HepG2 (cell line): ENCODE measurements around the gene ABCE1. TPM values are rescaled to one million over a fixed set of nuclear protein-coding genes. Genes with fewer than 3 reads are reported as not detected.

Experiments used
- ATAC-seq: fragments of 200-7000 bp; cut with Tn5 transposase; 3 replicates; pipeline ENCODE4 v1.9.1; 2020; ENCODE audit warnings: mild to moderate bottlenecking, moderate library complexity
- BruUV-seq: library from RNA; stranded (reverse); fragments of 400-500 nt; replicated peaks from 2 replicates; lab custom pipeline; 2021; lab: Mats Ljungman, UMichigan
- CTCF ChIA-PET: fragments of 300-600 bp; formaldehyde crosslinking; extraction: SDS; loops from one replicate; lab custom pipeline; 2021; ENCODE audit warnings: low total read pairs, inconsistent platforms, low intra/inter-chr PET ratio; lab: Yijun Ruan, JAX
- POLR2A ChIA-PET: fragments of 350-600 bp; sonication (Branson Sonifier 250); formaldehyde crosslinking; loops from one replicate; lab custom pipeline; 2020; ENCODE audit warnings: antibody characterized with exemption, inconsistent platforms; lab: Yijun Ruan, JAX
- DNase-seq: peaks from one replicate; pipeline ENCODE4 v3.0.0-alpha.2; 2015; ENCODE audit warnings: low spot score
- FAIRE-seq: peaks from 3 replicates; lab custom pipeline; 2011; peaks lifted over from hg19 to GRCh38; lab: Jason Lieb, UNC
- H2AFZ ChIP-seq: one replicate; pipeline ENCODE4 v1.6.1; 2011; ENCODE audit warnings: low read length, inconsistent platforms
- H3K27ac ChIP-seq: fragments of 300-600 bp; 3 replicates; pipeline ENCODE4 v1.8.0; 2011; ENCODE audit warnings: mixed run types, mild to moderate bottlenecking, mixed read lengths, low read length, inconsistent platforms; ENCODE audit not compliant: insufficient read depth; ENCODE audit errors: extremely low read length
- H3K27me3 ChIP-seq, 2 experiments: fragments of 200-600 bp in 1 of 2; 2 replicates in 1 of 2; 3 replicates in 1 of 2; pipeline versions ENCODE4 v1.6.0 to v1.8.0; 2011; ENCODE audit warnings: low read length in 2 of 2, mild to moderate bottlenecking in 2 of 2, moderate library complexity in 2 of 2, inconsistent platforms in 1 of 2; ENCODE audit not compliant: insufficient read depth in 2 of 2, control insufficient read depth in 1 of 2
- H3K36me3 ChIP-seq, 2 experiments: fragments of 200-600 bp in 1 of 2; replicated peaks in 1 of 2; 2 replicates in 1 of 2; 3 replicates in 1 of 2; pipeline versions ENCODE4 v1.5.1 to v1.8.0; 2011; ENCODE audit warnings: low read length in 2 of 2, inconsistent platforms in 1 of 2; ENCODE audit not compliant: insufficient read depth in 2 of 2, control insufficient read depth in 1 of 2
- H3K4me1 ChIP-seq: 2 replicates; pipeline ENCODE4 v1.5.1; 2012; ENCODE audit warnings: low read length, inconsistent platforms; ENCODE audit not compliant: insufficient read depth
- H3K4me2 ChIP-seq: 2 replicates; pipeline ENCODE4 v1.6.0; 2011; ENCODE audit warnings: low read depth, low read length, inconsistent platforms
- H3K4me3 ChIP-seq, 3 experiments: fragments of 200-600 bp in 1 of 3; sonication (generic), shearing (Covaris generic) in 1 of 3; replicated peaks in 1 of 3; 2 replicates each; pipeline ENCODE4 v1.5.1; 2011 to 2016; ENCODE audit warnings: low read length in 3 of 3, inconsistent platforms in 2 of 3, low read depth in 2 of 3, mild to moderate bottlenecking in 2 of 3, control low read depth in 1 of 3, mixed read lengths in 1 of 3; ENCODE audit not compliant: insufficient read depth in 1 of 3
- H3K79me2 ChIP-seq: one replicate; pipeline ENCODE4 v1.6.1; 2011; ENCODE audit warnings: low read length, inconsistent platforms; ENCODE audit not compliant: insufficient read depth
- H3K9ac ChIP-seq: 2 replicates; pipeline ENCODE4 v1.6.0; 2011; ENCODE audit warnings: mild to moderate bottlenecking, low read depth, low read length, inconsistent platforms; ENCODE audit not compliant: insufficient read depth
- H3K9me3 ChIP-seq: 2 replicates; pipeline ENCODE4 v1.5.1; 2012; ENCODE audit warnings: mild to moderate bottlenecking, low read length
- H4K20me1 ChIP-seq: 2 replicates; pipeline ENCODE4 v1.6.0; 2011; ENCODE audit warnings: inconsistent platforms, mild to moderate bottlenecking, low read length, moderate library complexity; ENCODE audit not compliant: insufficient read depth
- ASH2L ChIP-seq: fragments of 300-600, 200-600 bp; sonication (generic); IDR thresholded peaks from 2 replicates; pipeline ENCODE4 v1.7.0; 2017; ENCODE audit warnings: low read depth, mild to moderate bottlenecking, moderate library complexity, mixed read lengths, low read length; ENCODE audit not compliant: insufficient read length
- CENPT ChIP-seq: sonication (generic); formaldehyde crosslinking; IDR thresholded peaks from 2 replicates; pipeline ENCODE4 v1.8.0; 2022; ENCODE audit warnings: low read depth, mild to moderate bottlenecking, moderate library complexity, missing genetic modification reagents
- CREB1 ChIP-seq, 2 experiments: fragments of 450-650 bp in 1 of 2; IDR thresholded peaks; 2 replicates each; pipeline ENCODE4 v1.6.1; 2016 to 2017; ENCODE audit warnings: control low read depth in 1 of 2, mild to moderate bottlenecking in 1 of 2, missing compliant biosample characterization in 1 of 2, missing genetic modification characterization in 1 of 2
- GATAD2A ChIP-seq: IDR thresholded peaks from 2 replicates; pipeline ENCODE4 v1.6.1; 2016
- HBP1 ChIP-seq: IDR thresholded peaks from 2 replicates; pipeline ENCODE4 v1.6.1; 2016; ENCODE audit warnings: low read depth, control low read depth
- MAFF ChIP-seq: IDR thresholded peaks from 2 replicates; pipeline ENCODE4 v1.6.1; 2011; ENCODE audit warnings: low read depth, low read length, improper control_type of control experiment
- MAFK ChIP-seq, 2 experiments: IDR thresholded peaks in 1 of 2; conservative IDR thresholded peaks in 1 of 2; 2 replicates each; pipeline ENCODE4 v1.6.1; 2011; ENCODE audit warnings: improper control_type of control experiment in 2 of 2, low read length in 2 of 2
- PRDM10 ChIP-seq: sonication (generic); formaldehyde crosslinking; IDR thresholded peaks from 2 replicates; pipeline ENCODE4 v1.4.0; 2020; ENCODE audit warnings: low read depth, missing genetic modification reagents
- ZFP90 ChIP-seq: sonication (generic); formaldehyde crosslinking; IDR thresholded peaks from 2 replicates; pipeline ENCODE4 v1.8.0; 2022; ENCODE audit warnings: missing genetic modification reagents, mild to moderate bottlenecking, inconsistent platforms, borderline replicate concordance
- ZNF484 ChIP-seq: sonication (generic); formaldehyde crosslinking; IDR thresholded peaks from 2 replicates; pipeline ENCODE4 v1.5.1; 2020; ENCODE audit warnings: mild to moderate bottlenecking, low read depth, missing genetic modification reagents, borderline replicate concordance
- ZNF652 ChIP-seq: IDR thresholded peaks from 2 replicates; pipeline ENCODE4 v1.6.1; 2016; ENCODE audit warnings: low read depth, borderline replicate concordance
- ZNF703 ChIP-seq: sonication (generic); formaldehyde crosslinking; IDR thresholded peaks from 2 replicates; pipeline ENCODE4 v1.5.1; 2020; ENCODE audit warnings: missing genetic modification reagents, mild to moderate bottlenecking, moderate library complexity, borderline replicate concordance
- ZNF747 ChIP-seq: sonication (generic); formaldehyde crosslinking; IDR thresholded peaks from 2 replicates; pipeline ENCODE4 v1.8.1; 2023; ENCODE audit warnings: missing genetic modification reagents, mild to moderate bottlenecking, borderline replicate concordance
- WGBS: methylation state at CpG from one replicate; pipeline ENCODE4 v1.1.6; 2017; ENCODE audit warnings: low lambda C conversion rate; 5-methylcytosine and 5-hydroxymethylcytosine counted together
- in situ Hi-C: cut with HindIII; loops from 2 replicates; pipeline ENCODE4 v1.10.0; 2017; ENCODE audit warnings: low pct_unique_long_range_greater_than_20kb; ENCODE audit not compliant: extremely low pct_ligation_motif_present
- intact Hi-C: fragments of 100-400 bp; cut with micrococcal nuclease; formaldehyde crosslinking; loops from one replicate; pipeline ENCODE4 v1.10.0; 2022; ENCODE audit not compliant: unreplicated experiment
- polyA plus RNA-seq, 8 experiments: library from polyadenylated mRNA; depleted of rRNA in 3 of 8; stranded (reverse) in 7 of 8; unstranded in 1 of 8; fragments of >200 nt; fragmentation: Illumina TruSeq in 4 of 8; extraction: Trizol in 4 of 8; gene quantifications; 2 replicates each; pipeline versions ENCODE4 v1.2.1 to v1.2.3, GENCODE V29; 2011 to 2016; ENCODE audit warnings: low read depth in 4 of 8, missing spikeins in 1 of 8, mixed read lengths in 1 of 8; ENCODE audit not compliant: insufficient read depth in 1 of 8
- total RNA-seq, 5 experiments: library from RNA; depleted of rRNA; stranded (reverse); fragments of >200 nt; fragmentation: Illumina TruSeq; extraction: Trizol; gene quantifications; 2 replicates each; pipeline ENCODE4 v1.2.3, GENCODE V29; 2016; ENCODE audit warnings: low read depth in 1 of 5

ABCE1 gene
- total and polyA plus RNA-seq, 2 of the 13 experiments (the other 11 are each of a cell fraction or from before 2014, with no cell fraction given) = 50.8 to 139 TPM

GRCh38 chr4:145167887-145168286, 69.8 kb downstream of the ABCE1 start:
- H4K20me1 ChIP-seq = no peaks in the 10 kb centered on the region
- no peak for ATAC-seq
- TF ChIP-seq MAFK (conservative IDR thresholded peaks at IDR 0.05 in 1 of 2, IDR thresholded peaks at IDR 0.05 in 1 of 2; ENCODE audit: low read length in 2 of 2) (peak; percentile 88 to 97), MAFF (peak; percentile 92), ZNF747 (CRISPR knock-in tag) (no peak)
- no peak for FAIRE-seq
- peaks cover 12 to 52% of the 10 kb centered on the region in 2 experiments for H3K36me3 ChIP-seq
- H3K4me1 ChIP-seq = peaks cover 9% of the 10 kb centered on the region; the same call in 1 of the 2 replicates
- H3K9ac ChIP-seq = no peak overlapping the region
- in situ Hi-C loops (no loop called here), intact Hi-C loops (no loop called here)
- no peak overlapping the region for H3K4me3 ChIP-seq
- peaks cover 11% of the 10 kb centered on the region for H3K79me2 ChIP-seq
- ChIA-PET POLR2A (no interaction called here), CTCF (no interaction called here)
- H3K27me3 ChIP-seq = no peaks in the 10 kb centered on the region
- H3K9me3 ChIP-seq = no peaks in the 10 kb centered on the region
- no TSS peak for BruUV-seq
- WGBS = 96% methylated on average over 2 of the region's 2 CpGs
- H2AFZ ChIP-seq = no peak overlapping the region
- DNase-seq = no peak
- H3K27ac ChIP-seq = no peak overlapping the region
- no peak overlapping the region for H3K4me2 ChIP-seq

GRCh38 chr4:145168581-145169187, 70.6 kb downstream of the ABCE1 start:
- ATAC-seq (no peak), FAIRE-seq (no peak), DNase-seq (no peak)
- no peaks in the 10 kb centered on the region for H3K27me3 ChIP-seq
- intact Hi-C loops = no loop called here
- H3K9ac ChIP-seq = no peak overlapping the region
- no peak overlapping the region for H3K27ac ChIP-seq
- BruUV-seq = no TSS peak
- no peaks in the 10 kb centered on the region for H3K9me3 ChIP-seq
- H3K36me3 ChIP-seq = peaks cover 12 to 51% of the 10 kb centered on the region in 2 experiments
- peaks cover 13% of the 10 kb centered on the region; the same call in 1 of the 2 replicates for H3K4me1 ChIP-seq
- H3K4me2 ChIP-seq = no peak overlapping the region
- in situ Hi-C loops = no loop called here
- H4K20me1 ChIP-seq = no peaks in the 10 kb centered on the region
- 96% methylated on average over 2 of the region's 2 CpGs for WGBS
- H3K79me2 ChIP-seq = peaks cover 15% of the 10 kb centered on the region
- ChIA-PET POLR2A (no interaction called here), CTCF (no interaction called here)
- no peak overlapping the region for H3K4me3 ChIP-seq
- TF ChIP-seq HBP1 (CRISPR knock-in tag) (no peak), ASH2L (no peak), CENPT (CRISPR knock-in tag) (no peak), CREB1 (IDR thresholded peaks at IDR 0.05) (no peak), CREB1 (CRISPR knock-in tag; IDR thresholded peaks at IDR 0.05) (no peak), MAFF (no peak), ZNF484 (CRISPR knock-in tag) (no peak), ZFP90 (CRISPR knock-in tag) (no peak), ZNF703 (CRISPR knock-in tag) (no peak), GATAD2A (no peak), ZNF652 (CRISPR knock-in tag) (no peak), PRDM10 (no peak)
- H2AFZ ChIP-seq = no peak overlapping the region
